ENCODE measurements around the gene DENND1A.

DENND1A gene

DNA sequence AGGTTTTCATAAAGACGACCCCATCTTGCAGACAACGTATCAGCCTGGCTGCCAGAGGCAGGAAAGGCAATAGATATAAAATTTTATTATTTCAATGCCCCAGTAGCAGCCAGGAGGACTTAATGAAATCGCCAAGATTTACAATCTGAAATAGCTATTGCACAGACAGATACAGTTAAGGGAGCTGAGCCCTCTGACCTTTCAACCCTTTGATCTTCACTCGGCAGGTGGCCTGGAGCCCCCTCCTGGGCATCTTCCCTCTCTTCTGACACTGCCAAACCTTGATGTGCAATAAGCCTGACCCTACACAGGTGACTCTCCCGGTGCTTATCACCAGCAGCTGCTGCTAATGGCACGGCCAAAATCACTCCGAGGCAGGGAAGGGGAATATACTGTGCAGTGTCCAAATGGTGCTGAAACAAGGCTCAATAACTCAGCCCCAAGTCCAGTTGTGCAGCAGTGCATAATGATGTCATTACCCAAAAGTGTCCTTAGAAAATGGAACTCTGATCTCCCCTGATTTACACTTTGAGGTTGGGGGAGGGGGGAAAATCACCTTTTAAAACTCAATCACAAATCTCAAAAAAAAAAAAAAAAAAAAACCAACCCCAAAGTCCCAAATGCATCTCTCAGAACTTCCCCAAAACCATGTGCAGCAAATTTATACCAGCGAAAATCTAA, 331.9 kb downstream of the DENND1A start:
- 84% methylated on average over 8 of the region's 8 CpGs for WGBS, 2 experiments
- H3K9me3 ChIP-seq (ENCODE audit: control insufficient read depth, low read length), result no peaks in the 10 kb centered on the region
- peaks cover 10% of the 10 kb centered on the region for H3K4me1 ChIP-seq (ENCODE audit: control insufficient read depth, insufficient read depth, low read length)
- no peaks in the 10 kb centered on the region for H3K36me3 ChIP-seq (ENCODE audit: control insufficient read depth, insufficient read depth, low read length)
- H3K27ac ChIP-seq (ENCODE audit: insufficient read depth, low read depth, low read length, poor library complexity, severe bottlenecking), result no peak overlapping the region
- H3K27me3 ChIP-seq (ENCODE audit: control insufficient read depth, insufficient read depth, low read length, poor library complexity, severe bottlenecking), result no peaks in the 10 kb centered on the region
- no peak overlapping the region for H3K4me3 ChIP-seq (ENCODE audit: insufficient read depth, low read depth, low read length)

DNA sequence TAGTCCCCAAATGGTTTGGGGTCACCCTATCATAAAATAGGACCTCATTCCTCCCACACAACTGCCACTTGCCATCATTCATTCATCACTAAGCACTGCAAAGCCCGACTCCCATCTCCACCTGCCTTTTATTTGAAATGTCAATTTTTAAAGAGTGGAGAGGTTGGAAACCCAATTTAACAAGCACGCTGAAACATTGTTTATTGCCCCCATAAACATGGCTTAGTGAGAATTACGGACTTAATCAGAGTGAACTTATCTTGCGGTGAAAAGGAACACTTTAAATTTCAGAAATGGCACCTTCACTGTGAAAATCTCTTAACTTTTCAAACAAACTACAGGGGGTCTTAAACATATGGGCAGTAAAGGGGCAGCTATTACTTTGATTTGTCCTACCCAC, 332.9 kb downstream of the DENND1A start:
- Histone ChIP-seq H3K27ac (ENCODE audit: insufficient read depth, low read depth, low read length, poor library complexity, severe bottlenecking) (no peak overlapping the region), H3K9me3 (ENCODE audit: control insufficient read depth, low read length) (no peaks in the 10 kb centered on the region), H3K4me1 (ENCODE audit: control insufficient read depth, insufficient read depth, low read length) (peaks cover 10% of the 10 kb centered on the region), H3K4me3 (ENCODE audit: insufficient read depth, low read depth, low read length) (no peak overlapping the region), H3K36me3 (ENCODE audit: control insufficient read depth, insufficient read depth, low read length) (no peaks in the 10 kb centered on the region), H3K27me3 (ENCODE audit: control insufficient read depth, insufficient read depth, low read length, poor library complexity, severe bottlenecking) (no peaks in the 10 kb centered on the region)
- 89 to 98% methylated on average over 4 of the region's 4 CpGs for WGBS, 2 experiments

DNA sequence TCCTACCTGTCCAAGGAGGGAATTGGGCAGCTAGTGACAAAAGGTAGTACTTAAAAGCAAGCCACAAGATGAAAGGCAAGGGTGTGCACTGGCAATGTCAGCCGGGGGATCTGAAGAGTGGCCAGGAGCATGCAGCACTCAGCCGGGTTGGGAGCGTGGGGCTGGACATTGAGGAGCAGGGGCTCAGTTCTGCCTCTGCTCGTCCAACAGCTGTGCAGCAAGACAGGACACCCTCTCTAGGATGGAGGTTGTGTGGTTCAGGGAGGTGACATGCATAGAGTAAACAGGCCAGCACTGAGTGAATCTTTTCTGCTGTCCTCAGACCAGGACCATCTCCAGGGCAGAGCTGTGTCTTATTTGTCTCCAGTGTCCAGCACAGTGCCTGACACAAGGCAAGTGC, 338.6 kb downstream of the DENND1A start:
- no peaks in the 10 kb centered on the region for H3K4me1 ChIP-seq (ENCODE audit: control insufficient read depth, insufficient read depth, low read length)
- no peaks in the 10 kb centered on the region for H3K36me3 ChIP-seq (ENCODE audit: control insufficient read depth, insufficient read depth, low read length)
- no peak overlapping the region for H3K27ac ChIP-seq (ENCODE audit: insufficient read depth, low read depth, low read length, poor library complexity, severe bottlenecking)
- no peaks in the 10 kb centered on the region for H3K9me3 ChIP-seq (ENCODE audit: control insufficient read depth, low read length)
- WGBS, 2 experiments, result 91% methylated on average over 4 of the region's 4 CpGs
- H3K27me3 ChIP-seq (ENCODE audit: control insufficient read depth, insufficient read depth, low read length, poor library complexity, severe bottlenecking), result no peaks in the 10 kb centered on the region
- H3K4me3 ChIP-seq (ENCODE audit: insufficient read depth, low read depth, low read length), result no peak overlapping the region

DNA sequence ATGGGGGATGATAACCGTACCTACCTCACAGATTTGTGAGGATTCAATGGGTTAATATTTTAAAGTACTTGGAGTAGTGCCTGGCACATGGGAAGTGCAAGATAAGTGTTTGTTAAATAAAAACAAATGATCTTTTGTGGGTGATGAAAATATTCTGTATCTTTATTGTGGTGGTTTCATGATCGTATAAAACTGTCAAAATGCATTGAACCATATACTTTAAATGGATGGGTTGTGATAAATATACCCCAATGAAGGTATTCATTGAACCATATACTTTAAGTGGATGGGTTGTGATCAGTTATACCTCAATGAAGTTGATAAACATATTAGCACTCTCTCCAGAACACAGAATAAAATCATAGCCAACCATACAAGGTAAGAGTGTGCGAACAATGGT, 339.4 kb downstream of the DENND1A start:
- no peaks in the 10 kb centered on the region for H3K9me3 ChIP-seq (ENCODE audit: control insufficient read depth, low read length)
- no peak overlapping the region for H3K4me3 ChIP-seq (ENCODE audit: insufficient read depth, low read depth, low read length)
- 98 to 99% methylated on average over 3 of the region's 3 CpGs for WGBS, 2 experiments
- no peaks in the 10 kb centered on the region for H3K36me3 ChIP-seq (ENCODE audit: control insufficient read depth, insufficient read depth, low read length)
- no peaks in the 10 kb centered on the region for H3K4me1 ChIP-seq (ENCODE audit: control insufficient read depth, insufficient read depth, low read length)
- no peaks in the 10 kb centered on the region for H3K27me3 ChIP-seq (ENCODE audit: control insufficient read depth, insufficient read depth, low read length, poor library complexity, severe bottlenecking)
- no peak overlapping the region for H3K27ac ChIP-seq (ENCODE audit: insufficient read depth, low read depth, low read length, poor library complexity, severe bottlenecking)

DNA sequence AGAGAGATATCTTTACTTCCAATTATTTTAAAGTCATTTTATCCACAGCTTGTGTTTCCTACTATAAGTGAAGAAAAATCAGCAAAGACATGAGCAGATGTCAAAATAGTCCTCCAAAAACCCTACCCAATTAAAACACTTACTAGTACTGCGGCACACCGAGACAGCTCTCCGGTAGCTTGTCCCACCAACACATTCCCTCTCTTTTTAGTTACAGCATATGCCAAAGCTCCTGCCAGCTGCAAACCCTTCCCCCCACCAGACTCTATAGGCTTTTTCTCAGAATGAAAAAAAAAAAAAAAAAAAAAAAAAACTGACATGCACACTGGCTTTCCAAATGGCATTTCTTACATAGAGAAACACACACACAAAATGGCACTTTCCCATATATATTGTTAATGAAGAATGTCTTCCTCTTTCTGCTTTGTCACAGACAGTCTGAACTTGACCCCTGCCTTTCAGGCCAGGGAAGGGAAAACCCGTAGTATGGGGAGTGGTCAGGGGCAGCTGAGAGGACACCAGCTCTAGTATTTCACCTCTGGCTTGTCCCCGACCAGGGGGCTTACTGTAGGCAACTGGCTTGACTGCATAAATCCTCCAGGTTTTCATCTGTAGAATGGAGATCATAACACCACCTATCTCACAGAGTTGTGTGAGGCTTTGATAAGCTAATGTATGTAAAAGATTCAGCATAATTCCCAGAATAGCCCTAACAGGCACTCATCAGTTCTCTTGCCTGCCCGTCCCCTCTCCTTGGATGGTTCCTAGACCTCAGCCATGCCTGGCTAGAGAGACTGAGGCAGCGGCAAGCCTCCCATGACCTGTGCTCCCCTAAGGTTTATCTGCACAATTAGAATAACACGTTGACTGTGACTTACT, 340.3 kb downstream of the DENND1A start:
- no peaks in the 10 kb centered on the region for H3K9me3 ChIP-seq (ENCODE audit: control insufficient read depth, low read length)
- 79 to 83% methylated on average over 8 of the region's 8 CpGs for WGBS, 2 experiments
- H3K27ac ChIP-seq (ENCODE audit: insufficient read depth, low read depth, low read length, poor library complexity, severe bottlenecking), result no peak overlapping the region
- no peaks in the 10 kb centered on the region for H3K4me1 ChIP-seq (ENCODE audit: control insufficient read depth, insufficient read depth, low read length)
- no peak overlapping the region for H3K4me3 ChIP-seq (ENCODE audit: insufficient read depth, low read depth, low read length)
- no peaks in the 10 kb centered on the region for H3K27me3 ChIP-seq (ENCODE audit: control insufficient read depth, insufficient read depth, low read length, poor library complexity, severe bottlenecking)
- H3K36me3 ChIP-seq (ENCODE audit: control insufficient read depth, insufficient read depth, low read length), result no peaks in the 10 kb centered on the region

DNA sequence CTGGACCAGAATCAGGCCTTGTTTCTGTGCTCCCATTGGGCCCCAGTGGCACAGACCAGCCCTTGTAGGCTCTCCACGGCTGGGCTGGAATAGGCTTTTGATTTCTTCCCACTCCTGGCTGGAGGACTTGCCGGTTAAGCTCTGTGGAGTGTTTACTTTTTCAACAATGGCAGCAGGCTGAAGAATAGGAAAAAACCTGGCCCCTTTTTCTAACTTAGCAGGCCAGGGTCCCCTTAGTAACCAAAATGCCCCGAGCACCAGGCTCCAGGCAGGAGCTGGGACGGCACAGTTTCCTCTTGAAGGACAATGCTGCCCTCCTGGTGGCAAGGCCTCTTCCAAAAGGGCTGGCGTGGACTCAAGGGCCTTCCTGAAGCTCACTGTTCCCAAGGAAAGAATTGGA, 343.7 kb downstream of the DENND1A start:
- 73 to 76% methylated on average over 5 of the region's 5 CpGs for WGBS, 2 experiments

DNA sequence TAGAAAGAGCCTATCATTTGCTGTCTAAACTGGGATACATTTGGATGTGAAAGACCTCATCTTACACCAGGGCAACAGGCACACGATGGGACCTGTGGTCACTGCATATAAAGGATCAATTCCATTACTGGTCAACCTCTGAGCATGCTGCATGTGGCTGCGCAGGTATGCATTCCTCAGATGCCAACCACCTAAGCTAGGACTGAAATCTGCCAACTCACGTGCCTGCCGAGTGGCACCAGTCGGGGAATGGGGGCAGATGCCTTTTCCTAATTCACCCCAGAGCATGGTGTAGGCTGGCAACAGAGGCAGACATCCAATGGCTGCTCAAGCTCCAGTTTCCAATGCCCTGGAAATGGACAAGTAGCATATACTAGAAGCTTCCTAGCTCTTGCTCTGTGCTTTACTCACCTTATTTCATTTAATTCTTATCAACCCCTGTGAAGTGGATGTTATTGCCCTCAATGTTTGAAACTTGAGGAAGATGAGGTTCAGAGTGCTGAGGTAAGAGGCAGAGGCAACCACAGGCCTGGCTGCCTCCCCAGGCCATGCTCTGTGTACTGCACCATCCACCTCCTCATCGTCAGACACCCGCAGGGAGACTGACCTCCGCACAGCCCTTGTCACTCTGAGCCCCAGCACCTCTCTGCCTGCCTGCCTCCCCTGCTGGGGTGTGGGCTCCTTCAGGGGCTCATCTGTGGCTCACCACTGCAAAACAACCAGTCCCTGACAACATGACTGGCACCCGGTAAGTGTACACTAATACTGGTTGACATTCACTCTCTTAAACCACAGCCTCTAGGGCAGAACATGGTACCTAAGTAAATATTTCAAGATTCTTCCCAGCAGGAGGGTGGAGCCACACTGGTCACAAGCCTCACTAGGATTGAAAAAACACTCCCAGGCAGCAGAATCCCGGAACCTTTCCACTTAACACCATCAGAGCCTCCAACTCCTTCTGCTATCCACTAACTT, 345.4 kb downstream of the DENND1A start:
- 82 to 85% methylated on average over 10 of the region's 10 CpGs for WGBS, 2 experiments
- H3K4me1 ChIP-seq (ENCODE audit: control insufficient read depth, insufficient read depth, low read length), result no peaks in the 10 kb centered on the region
- H3K27ac ChIP-seq (ENCODE audit: insufficient read depth, low read depth, low read length, poor library complexity, severe bottlenecking), result no peak overlapping the region
- no peak overlapping the region for H3K4me3 ChIP-seq (ENCODE audit: insufficient read depth, low read depth, low read length)
- H3K9me3 ChIP-seq (ENCODE audit: control insufficient read depth, low read length), result no peaks in the 10 kb centered on the region
- H3K36me3 ChIP-seq (ENCODE audit: control insufficient read depth, insufficient read depth, low read length), result no peaks in the 10 kb centered on the region
- no peaks in the 10 kb centered on the region for H3K27me3 ChIP-seq (ENCODE audit: control insufficient read depth, insufficient read depth, low read length, poor library complexity, severe bottlenecking)

More for the DNA sequence above, 343.7 kb downstream of the DENND1A start:
- Histone ChIP-seq H3K4me1 (ENCODE audit: control insufficient read depth, insufficient read depth, low read length) (no peaks in the 10 kb centered on the region), H3K27ac (ENCODE audit: insufficient read depth, low read depth, low read length, poor library complexity, severe bottlenecking) (no peak overlapping the region), H3K27me3 (ENCODE audit: control insufficient read depth, insufficient read depth, low read length, poor library complexity, severe bottlenecking) (no peaks in the 10 kb centered on the region), H3K9me3 (ENCODE audit: control insufficient read depth, low read length) (no peaks in the 10 kb centered on the region), H3K4me3 (ENCODE audit: insufficient read depth, low read depth, low read length) (no peak overlapping the region), H3K36me3 (ENCODE audit: control insufficient read depth, insufficient read depth, low read length) (no peaks in the 10 kb centered on the region)

DNA sequence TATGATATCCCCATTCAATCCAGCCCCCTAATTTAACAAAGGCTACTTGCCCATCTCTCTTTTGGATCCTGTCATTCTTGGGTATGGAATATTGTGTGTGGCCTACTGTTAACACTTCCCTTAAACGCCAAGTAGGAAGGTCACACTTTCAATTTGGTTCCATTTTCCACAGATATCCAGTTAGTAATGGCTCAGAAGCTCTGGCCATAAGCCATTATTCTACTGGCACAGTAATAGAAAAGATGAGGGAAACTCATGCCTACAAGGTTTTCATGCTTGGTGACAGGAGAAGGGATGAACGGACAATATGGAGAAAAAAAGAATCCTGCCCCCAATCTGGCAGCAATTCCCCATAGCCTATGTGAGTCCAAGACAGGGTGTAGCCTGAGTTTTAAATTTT, 346.3 kb downstream of the DENND1A start:
- Histone ChIP-seq H3K27me3 (ENCODE audit: control insufficient read depth, insufficient read depth, low read length, poor library complexity, severe bottlenecking) (no peaks in the 10 kb centered on the region), H3K36me3 (ENCODE audit: control insufficient read depth, insufficient read depth, low read length) (no peaks in the 10 kb centered on the region)
- WGBS, 2 experiments, result 98 to 100% methylated on average over 2 of the region's 2 CpGs

DNA sequence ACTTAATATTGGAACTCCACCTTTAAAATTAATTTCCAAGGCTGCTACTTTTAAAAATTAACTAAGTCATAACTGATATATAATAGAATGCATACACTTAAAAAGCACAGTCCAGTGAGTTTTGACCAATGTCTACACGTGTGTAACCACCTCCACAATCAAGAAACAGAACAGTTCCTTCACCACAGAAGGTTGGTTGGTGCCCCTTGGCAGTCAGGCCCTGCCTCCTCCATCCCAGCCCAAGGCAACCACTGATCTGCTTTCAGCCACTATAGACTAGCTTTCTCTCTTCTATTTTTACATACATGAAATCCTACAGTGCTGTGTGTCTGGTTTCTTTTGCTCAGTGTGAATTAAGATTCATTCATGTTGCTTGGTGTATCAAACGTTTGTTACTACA, 358.7 kb downstream of the DENND1A start:
- H3K4me1 ChIP-seq (ENCODE audit: control insufficient read depth, insufficient read depth, low read length), result no peaks in the 10 kb centered on the region
- no peak overlapping the region for H3K4me3 ChIP-seq (ENCODE audit: insufficient read depth, low read depth, low read length)
- no peaks in the 10 kb centered on the region for H3K27me3 ChIP-seq (ENCODE audit: control insufficient read depth, insufficient read depth, low read length, poor library complexity, severe bottlenecking)
- 75 to 93% methylated on average over 1 of the region's 2 CpGs for WGBS, 2 experiments
- H3K27ac ChIP-seq (ENCODE audit: insufficient read depth, low read depth, low read length, poor library complexity, severe bottlenecking), result no peak overlapping the region
- no peaks in the 10 kb centered on the region for H3K36me3 ChIP-seq (ENCODE audit: control insufficient read depth, insufficient read depth, low read length)
- no peaks in the 10 kb centered on the region for H3K9me3 ChIP-seq (ENCODE audit: control insufficient read depth, low read length)

More for the DNA sequence above, 346.3 kb downstream of the DENND1A start:
- Histone ChIP-seq H3K9me3 (ENCODE audit: control insufficient read depth, low read length) (no peaks in the 10 kb centered on the region), H3K27ac (ENCODE audit: insufficient read depth, low read depth, low read length, poor library complexity, severe bottlenecking) (no peak overlapping the region), H3K4me1 (ENCODE audit: control insufficient read depth, insufficient read depth, low read length) (no peaks in the 10 kb centered on the region), H3K4me3 (ENCODE audit: insufficient read depth, low read depth, low read length) (no peak overlapping the region)

All from ectodermal cell (in vitro differentiated cells).